ENCODE data around the gene TTYH1. TPM values are rescaled to one million over a fixed set of nuclear protein-coding genes. Genes with fewer than 3 reads are reported as not detected.

Gene TTYH1
- total and polyA plus RNA-seq, 2 of the 4 experiments (the other 2 are of a cell fraction), result not detected

DNA sequence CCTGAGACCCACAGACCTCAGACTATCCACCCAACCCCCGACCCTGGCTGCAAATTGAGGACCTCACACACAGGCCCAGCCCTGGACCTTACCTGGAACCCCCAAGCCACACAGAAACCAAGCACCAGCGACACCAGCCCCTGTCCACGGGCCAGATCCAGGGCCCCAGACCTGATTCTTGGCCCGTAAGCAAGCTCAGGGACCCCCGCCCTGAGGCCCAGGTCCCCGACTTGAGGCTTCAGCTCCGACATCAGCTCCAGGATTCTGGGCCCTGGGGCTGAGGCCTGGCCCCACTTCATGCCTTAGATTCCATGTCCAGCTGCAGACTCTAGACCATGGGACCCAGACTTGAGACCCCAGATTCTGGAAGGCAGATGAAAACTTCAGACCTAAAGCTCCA lies 6.3 kb downstream of the TTYH1 start:
- Histone ChIP-seq H3K23ac (ENCODE audit: low read depth, low read length) (no peak overlapping the region), H3K9me1 (ENCODE audit: insufficient read depth, low read length) (peaks cover 3% of the 10 kb centered on the region; the same call in 1 of the 2 replicates), H2BK5ac (ENCODE audit: low read depth, low read length, poor library complexity, severe bottlenecking) (no peak overlapping the region), H2BK120ac (ENCODE audit: low read depth, low read length) (no peak overlapping the region), H3K4me1 (ENCODE audit: control insufficient read depth, insufficient read depth, low read length) (no peaks in the 10 kb centered on the region), H3K4me3 (ENCODE audit: insufficient read depth, low read depth, low read length) (no peak overlapping the region), H2BK15ac (ENCODE audit: low read depth, low read length) (no peak overlapping the region), H2AFZ (replicated peaks; ENCODE audit: low read length, poor library complexity) (no peak overlapping the region), H4K8ac (ENCODE audit: low read depth in 2 of 2, low read length in 2 of 2) (no peak overlapping the region), H4K20me1 (ENCODE audit: insufficient read depth, low read length) (no peaks in the 10 kb centered on the region), H3K14ac (replicated peaks; ENCODE audit: low read depth, low read length) (no peak overlapping the region), H3K9ac (ENCODE audit: low read depth, low read length) (no peak overlapping the region), H3K56ac (ENCODE audit: extremely low read depth, insufficient read depth, low read length) (no peak overlapping the region), H3K36me3 (ENCODE audit: control insufficient read depth, insufficient read depth, low read length) (no peaks in the 10 kb centered on the region), H3K9me3 (ENCODE audit: control insufficient read depth, insufficient read depth, low read length) (no peaks in the 10 kb centered on the region), H3K79me1 (ENCODE audit: low read depth in 1 of 2, low read length in 2 of 2) (no peaks in the 10 kb centered on the region), H3K4me2 (ENCODE audit: low read depth, low read length) (no peak overlapping the region), H3K4ac (ENCODE audit: low read depth, low read length) (no peak overlapping the region), H2AK5ac (ENCODE audit: low read depth, low read length) (no peak overlapping the region), H4K5ac (ENCODE audit: low read depth, low read length) (no peak overlapping the region), H3K18ac (ENCODE audit: low read depth, low read length) (no peak overlapping the region), H3K27ac (ENCODE audit: insufficient read depth, low read length) (no peak overlapping the region), H4K91ac (ENCODE audit: insufficient read depth, low read depth, low read length) (no peak overlapping the region), H2BK20ac (ENCODE audit: low read depth, low read length) (no peak overlapping the region), H2AK9ac (replicated peaks; ENCODE audit: low read depth, low read length, poor library complexity) (no peak overlapping the region), H3K27me3 (ENCODE audit: control insufficient read depth, insufficient read depth, low read length) (peaks cover 22% of the 10 kb centered on the region; the same call in 1 of the 2 replicates)
- no TSS peak for BruUV-seq (replicated peaks)
- intact Hi-C loops (cut with micrococcal nuclease), result no loop called here
- POLR2A ChIA-PET (ENCODE audit: unreplicated experiment), result no interaction called here
- TF ChIP-seq BHLHE40 (IDR thresholded peaks at IDR 0.05; ENCODE audit: low read depth, low read length) (no peak), MAZ (IDR thresholded peaks at IDR 0.05; ENCODE audit: borderline replicate concordance, low read depth, low read length) (no peak), MAFK (IDR thresholded peaks at IDR 0.05; ENCODE audit: low read depth, low read length) (no peak), RAD21 (IDR thresholded peaks at IDR 0.05; ENCODE audit: low read length) (no peak), RFX5 (IDR thresholded peaks at IDR 0.05; ENCODE audit: low read depth, low read length) (no peak), POLR2A (IDR thresholded peaks at IDR 0.05; ENCODE audit: low read depth, low read length) (no peak), FOS (IDR thresholded peaks at IDR 0.05; ENCODE audit: low read depth, low read length) (no peak), NFE2L2 (IDR thresholded peaks at IDR 0.05; ENCODE audit: low read depth, low read length) (no peak)
- TF ChIP-seq, protein P1, sequence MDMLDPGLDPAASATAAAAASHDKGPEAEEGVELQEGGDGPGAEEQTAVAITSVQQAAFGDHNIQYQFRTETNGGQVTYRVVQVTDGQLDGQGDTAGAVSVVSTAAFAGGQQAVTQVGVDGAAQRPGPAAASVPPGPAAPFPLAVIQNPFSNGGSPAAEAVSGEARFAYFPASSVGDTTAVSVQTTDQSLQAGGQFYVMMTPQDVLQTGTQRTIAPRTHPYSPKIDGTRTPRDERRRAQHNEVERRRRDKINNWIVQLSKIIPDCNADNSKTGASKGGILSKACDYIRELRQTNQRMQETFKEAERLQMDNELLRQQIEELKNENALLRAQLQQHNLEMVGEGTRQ (IDR thresholded peaks at IDR 0.05; ENCODE audit: low read depth, low read length), result no peak
- CTCF ChIA-PET, result interaction anchor here (0.6 kb wide), 1 partner anchor 1209 kb away, joined by 5 read pairs; no protein-coding TSS in a partner anchor
- dilution Hi-C loops (cut with HindIII; ENCODE audit: low sequenced_read_pairs, unreplicated experiment), result no loop called here
- 100% methylated on average over 1 of the region's 7 CpGs; no CpG with 5 or more reads in 1 of the 2 experiments for WGBS, 2 experiments (ENCODE audit: extremely low coverage in 2 of 2, insufficient read length in 1 of 2)
- ATAC-seq (ENCODE audit: low read depth) (no peak), DNase-seq (no peak)
- in situ Hi-C loops (cut with MboI; ENCODE audit: low sequenced_read_pairs), result no loop called here

All from IMR-90 (cell line).